H1 (cell line): ENCODE results near the gene RREB1. TPM values are rescaled to one million over a fixed set of nuclear protein-coding genes. Genes with fewer than 3 reads are reported as not detected.

Experiments
- JUND ChIP-seq: IDR thresholded peaks from 2 replicates; pipeline ENCODE4 v1.6.1; 2011; ENCODE audit warnings: mild to moderate bottlenecking, improper control_type of control experiment, low read length
- polyA plus RNA-seq, 7 experiments: library from polyadenylated mRNA; depleted of rRNA in 3 of 7; stranded (reverse) in 5 of 7; unstranded in 2 of 7; fragments of >200 nt in 5 of 7; fragments of 200-250 nt in 2 of 7; gene quantifications; 1 replicate in 5 of 7; 2 replicates in 1 of 7; 4 replicates in 1 of 7; pipeline versions ENCODE4 v1.2.1 to v1.2.3, GENCODE V29; 2011 to 2013; ENCODE audit warnings: missing spikeins in 2 of 7, mixed read lengths in 2 of 7
- total RNA-seq: library from RNA; stranded (reverse); fragmentation: NEBNext Ultra II Directional; extraction: Animal tissue kit (Norgen Biotek cat#: 25700); gene quantifications from 2 replicates; pipeline ENCODE4 v1.2.1, GENCODE V29; 2021
- TF ChIP-seq, protein P1 (sequence below): fragments of 300-600 bp; sonication (generic); IDR thresholded peaks from 2 replicates; pipeline ENCODE4 v1.7.1; 2012; ENCODE audit warnings: low read length, moderate library complexity, mild to moderate bottlenecking, inconsistent platforms; ENCODE audit not compliant: insufficient replicate concordance

RREB1 gene
- total and polyA plus RNA-seq, 2 of the 8 experiments (the other 6 are each of a cell fraction or from before 2014, with no cell fraction given), result 3.9 to 34.7 TPM

DNA sequence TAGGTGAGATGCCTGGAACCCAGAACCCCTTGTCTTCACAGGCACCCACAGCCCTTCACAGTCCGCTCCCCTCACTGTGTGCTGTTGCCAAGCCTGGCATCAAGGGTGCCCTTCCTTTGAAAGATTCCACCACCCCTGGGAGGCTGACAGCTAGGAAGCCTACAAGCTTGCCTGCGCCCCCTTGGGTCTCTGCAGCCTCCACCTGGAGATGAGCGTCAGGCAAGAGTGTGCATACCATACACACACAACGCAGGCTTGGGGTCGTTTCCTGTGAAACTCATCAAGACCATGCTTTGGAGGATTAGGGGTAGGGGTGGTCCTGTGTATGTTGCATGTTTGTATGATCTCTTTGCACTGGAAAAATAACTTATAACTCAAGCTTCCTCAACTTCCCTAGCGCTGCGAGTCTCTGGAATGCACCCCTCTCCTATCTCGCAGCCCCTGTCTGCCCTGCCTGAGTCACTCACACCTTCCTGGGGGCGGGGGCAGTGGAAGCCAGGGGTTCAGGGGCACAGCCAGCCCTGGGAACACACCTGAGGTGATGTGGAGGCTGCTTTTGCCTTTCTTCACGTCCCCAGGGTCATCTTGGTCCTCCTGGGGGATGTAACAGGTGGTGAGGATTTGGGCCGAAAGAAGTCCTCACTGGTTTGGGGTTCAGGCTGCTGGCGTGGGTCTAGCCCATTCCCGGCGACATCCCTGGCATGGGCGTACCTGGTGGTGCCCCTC is 138.1 kb downstream of the RREB1 start (continued):
- TF ChIP-seq, protein P1, sequence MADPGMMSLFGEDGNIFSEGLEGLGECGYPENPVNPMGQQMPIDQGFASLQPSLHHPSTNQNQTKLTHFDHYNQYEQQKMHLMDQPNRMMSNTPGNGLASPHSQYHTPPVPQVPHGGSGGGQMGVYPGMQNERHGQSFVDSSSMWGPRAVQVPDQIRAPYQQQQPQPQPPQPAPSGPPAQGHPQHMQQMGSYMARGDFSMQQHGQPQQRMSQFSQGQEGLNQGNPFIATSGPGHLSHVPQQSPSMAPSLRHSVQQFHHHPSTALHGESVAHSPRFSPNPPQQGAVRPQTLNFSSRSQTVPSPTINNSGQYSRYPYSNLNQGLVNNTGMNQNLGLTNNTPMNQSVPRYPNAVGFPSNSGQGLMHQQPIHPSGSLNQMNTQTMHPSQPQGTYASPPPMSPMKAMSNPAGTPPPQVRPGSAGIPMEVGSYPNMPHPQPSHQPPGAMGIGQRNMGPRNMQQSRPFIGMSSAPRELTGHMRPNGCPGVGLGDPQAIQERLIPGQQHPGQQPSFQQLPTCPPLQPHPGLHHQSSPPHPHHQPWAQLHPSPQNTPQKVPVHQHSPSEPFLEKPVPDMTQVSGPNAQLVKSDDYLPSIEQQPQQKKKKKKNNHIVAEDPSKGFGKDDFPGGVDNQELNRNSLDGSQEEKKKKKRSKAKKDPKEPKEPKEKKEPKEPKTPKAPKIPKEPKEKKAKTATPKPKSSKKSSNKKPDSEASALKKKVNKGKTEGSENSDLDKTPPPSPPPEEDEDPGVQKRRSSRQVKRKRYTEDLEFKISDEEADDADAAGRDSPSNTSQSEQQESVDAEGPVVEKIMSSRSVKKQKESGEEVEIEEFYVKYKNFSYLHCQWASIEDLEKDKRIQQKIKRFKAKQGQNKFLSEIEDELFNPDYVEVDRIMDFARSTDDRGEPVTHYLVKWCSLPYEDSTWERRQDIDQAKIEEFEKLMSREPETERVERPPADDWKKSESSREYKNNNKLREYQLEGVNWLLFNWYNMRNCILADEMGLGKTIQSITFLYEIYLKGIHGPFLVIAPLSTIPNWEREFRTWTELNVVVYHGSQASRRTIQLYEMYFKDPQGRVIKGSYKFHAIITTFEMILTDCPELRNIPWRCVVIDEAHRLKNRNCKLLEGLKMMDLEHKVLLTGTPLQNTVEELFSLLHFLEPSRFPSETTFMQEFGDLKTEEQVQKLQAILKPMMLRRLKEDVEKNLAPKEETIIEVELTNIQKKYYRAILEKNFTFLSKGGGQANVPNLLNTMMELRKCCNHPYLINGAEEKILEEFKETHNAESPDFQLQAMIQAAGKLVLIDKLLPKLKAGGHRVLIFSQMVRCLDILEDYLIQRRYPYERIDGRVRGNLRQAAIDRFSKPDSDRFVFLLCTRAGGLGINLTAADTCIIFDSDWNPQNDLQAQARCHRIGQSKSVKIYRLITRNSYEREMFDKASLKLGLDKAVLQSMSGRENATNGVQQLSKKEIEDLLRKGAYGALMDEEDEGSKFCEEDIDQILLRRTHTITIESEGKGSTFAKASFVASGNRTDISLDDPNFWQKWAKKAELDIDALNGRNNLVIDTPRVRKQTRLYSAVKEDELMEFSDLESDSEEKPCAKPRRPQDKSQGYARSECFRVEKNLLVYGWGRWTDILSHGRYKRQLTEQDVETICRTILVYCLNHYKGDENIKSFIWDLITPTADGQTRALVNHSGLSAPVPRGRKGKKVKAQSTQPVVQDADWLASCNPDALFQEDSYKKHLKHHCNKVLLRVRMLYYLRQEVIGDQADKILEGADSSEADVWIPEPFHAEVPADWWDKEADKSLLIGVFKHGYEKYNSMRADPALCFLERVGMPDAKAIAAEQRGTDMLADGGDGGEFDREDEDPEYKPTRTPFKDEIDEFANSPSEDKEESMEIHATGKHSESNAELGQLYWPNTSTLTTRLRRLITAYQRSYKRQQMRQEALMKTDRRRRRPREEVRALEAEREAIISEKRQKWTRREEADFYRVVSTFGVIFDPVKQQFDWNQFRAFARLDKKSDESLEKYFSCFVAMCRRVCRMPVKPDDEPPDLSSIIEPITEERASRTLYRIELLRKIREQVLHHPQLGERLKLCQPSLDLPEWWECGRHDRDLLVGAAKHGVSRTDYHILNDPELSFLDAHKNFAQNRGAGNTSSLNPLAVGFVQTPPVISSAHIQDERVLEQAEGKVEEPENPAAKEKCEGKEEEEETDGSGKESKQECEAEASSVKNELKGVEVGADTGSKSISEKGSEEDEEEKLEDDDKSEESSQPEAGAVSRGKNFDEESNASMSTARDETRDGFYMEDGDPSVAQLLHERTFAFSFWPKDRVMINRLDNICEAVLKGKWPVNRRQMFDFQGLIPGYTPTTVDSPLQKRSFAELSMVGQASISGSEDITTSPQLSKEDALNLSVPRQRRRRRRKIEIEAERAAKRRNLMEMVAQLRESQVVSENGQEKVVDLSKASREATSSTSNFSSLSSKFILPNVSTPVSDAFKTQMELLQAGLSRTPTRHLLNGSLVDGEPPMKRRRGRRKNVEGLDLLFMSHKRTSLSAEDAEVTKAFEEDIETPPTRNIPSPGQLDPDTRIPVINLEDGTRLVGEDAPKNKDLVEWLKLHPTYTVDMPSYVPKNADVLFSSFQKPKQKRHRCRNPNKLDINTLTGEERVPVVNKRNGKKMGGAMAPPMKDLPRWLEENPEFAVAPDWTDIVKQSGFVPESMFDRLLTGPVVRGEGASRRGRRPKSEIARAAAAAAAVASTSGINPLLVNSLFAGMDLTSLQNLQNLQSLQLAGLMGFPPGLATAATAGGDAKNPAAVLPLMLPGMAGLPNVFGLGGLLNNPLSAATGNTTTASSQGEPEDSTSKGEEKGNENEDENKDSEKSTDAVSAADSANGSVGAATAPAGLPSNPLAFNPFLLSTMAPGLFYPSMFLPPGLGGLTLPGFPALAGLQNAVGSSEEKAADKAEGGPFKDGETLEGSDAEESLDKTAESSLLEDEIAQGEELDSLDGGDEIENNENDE, result no peak
- TF ChIP-seq JUND, result no peak
- TF ChIP-seq, all 59 proteins: peak for 0
